SKM-1 treated with dmso at 0.1 percent for 144 hours (cell line): ENCODE measurements around the gene MASP1.

ENCODE experiments used
- DNase-seq: peaks from one replicate; lab custom pipeline; 2025; ENCODE audit not compliant: unreplicated experiment; lab: John Stamatoyannopoulos, UW

MASP1 gene

DNA sequence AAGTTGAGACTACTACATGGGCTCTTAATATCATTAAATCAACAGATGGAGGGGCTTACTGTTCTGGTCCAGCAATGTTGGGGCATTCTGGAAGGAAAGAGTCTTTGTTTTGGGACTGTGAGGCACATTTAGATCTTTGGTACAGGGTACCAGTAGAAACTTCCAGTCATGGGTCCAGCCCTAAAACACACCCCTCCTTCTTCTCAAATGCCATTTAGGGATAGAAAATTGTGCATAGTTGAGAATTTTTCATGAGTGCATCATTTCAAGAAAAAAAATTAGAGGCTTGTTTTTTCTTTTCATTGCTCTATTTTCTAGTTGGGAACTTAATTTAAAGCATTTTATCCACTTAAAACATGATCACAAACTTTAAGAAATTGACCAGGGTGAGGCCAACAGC, 98.4 kb downstream of the MASP1 start:
- no peak for DNase-seq

DNA sequence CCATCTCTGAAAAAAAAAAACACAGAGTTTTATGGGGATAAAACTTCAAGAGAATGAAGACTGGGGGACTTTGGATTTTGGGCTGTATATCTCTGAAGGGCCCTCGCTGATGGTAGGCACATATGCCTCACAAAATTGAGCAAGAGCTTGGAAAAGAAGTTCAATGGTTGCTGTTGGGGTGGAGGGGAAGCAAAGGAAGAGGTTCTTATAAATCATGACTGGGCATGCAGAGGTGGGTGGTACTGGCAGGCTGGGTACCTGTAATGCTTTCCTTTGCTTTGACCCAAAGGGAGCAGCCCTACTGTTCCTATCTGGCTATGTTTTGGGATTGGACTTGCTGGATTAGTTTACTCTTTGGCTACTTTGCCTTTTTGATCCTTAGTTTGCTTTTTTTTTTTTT, 100.3 kb downstream of the MASP1 start:
- DNase-seq: no peak

DNA sequence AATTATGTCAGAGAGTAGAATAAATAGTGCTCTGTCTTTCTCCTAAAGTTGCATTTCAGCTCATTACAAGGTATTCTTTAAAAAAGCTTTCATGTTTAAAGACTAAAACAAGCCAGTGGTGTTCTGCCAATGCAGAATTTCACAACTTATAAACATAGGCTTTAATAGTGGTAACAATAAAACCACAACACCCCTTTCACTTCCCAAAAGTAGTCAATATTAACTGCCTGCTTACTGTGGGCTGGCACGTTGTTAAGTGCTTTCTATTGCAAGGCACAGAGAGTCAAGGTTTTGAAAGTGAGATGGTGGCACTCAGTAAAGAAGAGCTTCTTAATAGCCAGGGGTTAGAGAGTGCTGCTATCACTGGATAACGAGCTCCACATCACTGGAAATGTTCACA, 102.6 kb downstream of the MASP1 start:
- no peak for DNase-seq

DNA sequence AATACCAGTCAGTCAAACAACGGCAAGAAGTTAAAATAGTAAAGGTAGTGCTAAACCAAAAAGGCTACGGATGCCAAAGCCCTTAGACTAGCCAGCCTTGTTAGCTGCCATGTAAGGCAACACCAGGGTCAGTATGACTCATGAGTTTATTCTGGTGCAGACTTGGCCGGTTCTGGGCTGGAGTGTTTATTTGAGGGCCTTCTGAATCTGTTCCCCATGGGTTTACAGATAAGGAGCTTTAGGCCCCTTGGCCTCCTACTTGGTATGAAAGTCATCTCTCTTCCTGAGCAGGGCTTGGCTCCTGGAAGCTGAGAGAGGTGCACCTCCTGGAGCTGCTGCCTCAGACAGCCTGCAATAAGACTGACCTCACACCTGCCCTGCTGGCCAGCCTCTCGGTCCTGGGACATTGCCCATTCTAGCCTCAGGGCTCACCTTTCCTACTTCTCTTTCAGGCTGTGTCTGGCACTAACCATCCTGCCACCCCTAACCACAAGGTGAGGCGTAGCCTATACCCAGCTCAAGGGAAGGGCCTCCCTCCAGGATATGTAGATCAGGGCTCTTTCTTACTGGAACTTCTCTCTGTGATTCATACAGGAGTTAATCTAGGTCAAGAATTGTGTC, 104.6 kb downstream of the MASP1 start:
- no peak for DNase-seq

DNA sequence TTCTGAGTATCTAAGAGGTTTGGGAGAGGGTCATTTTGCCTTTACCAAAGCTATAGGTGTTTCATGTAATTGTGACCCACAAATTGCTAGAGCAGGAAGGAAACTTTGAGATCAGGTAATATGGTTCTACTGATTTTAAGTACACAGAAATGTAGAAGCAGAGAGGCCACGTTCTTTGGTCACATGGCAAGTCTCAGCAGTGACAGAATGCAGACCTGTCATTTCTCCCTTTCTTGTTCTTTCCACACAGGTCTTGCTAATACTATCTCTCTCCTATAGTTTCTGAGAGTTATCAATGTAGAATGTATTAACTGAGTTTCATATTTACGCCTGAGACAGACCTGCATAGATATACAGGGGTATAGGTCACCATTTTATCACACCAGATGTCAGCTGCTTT, 105.2 kb downstream of the MASP1 start:
- DNase-seq: no peak

DNA sequence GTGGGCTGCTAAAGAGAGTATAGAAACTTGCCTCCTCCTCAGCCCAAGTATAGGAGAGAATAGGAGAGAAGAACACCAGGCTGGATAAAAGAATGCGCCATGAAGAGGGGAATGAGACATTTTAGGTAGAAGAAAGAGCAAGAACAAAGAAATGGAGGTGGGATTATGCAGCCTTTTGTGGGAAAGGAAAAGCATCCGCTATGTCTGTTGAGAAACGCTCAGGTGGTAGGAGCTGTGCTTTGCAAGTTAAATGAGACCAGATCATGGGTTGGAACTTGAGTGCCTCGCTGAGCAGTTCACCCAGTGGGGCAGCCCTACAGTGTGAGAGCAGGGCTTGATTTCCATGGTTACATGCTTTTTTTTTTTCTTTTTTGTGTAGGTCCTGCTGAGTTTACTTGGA, 105.8 kb downstream of the MASP1 start:
- no peak for DNase-seq
